ENCODE results near the gene BMP15. TPM values are rescaled to one million over a fixed set of nuclear protein-coding genes. Genes with fewer than 3 reads are reported as not detected.

BMP15 gene
- total and polyA plus RNA-seq, 2 donors (not counting 3 experiments of a cell fraction or from before 2014, with no cell fraction given), result not detected

DNA sequence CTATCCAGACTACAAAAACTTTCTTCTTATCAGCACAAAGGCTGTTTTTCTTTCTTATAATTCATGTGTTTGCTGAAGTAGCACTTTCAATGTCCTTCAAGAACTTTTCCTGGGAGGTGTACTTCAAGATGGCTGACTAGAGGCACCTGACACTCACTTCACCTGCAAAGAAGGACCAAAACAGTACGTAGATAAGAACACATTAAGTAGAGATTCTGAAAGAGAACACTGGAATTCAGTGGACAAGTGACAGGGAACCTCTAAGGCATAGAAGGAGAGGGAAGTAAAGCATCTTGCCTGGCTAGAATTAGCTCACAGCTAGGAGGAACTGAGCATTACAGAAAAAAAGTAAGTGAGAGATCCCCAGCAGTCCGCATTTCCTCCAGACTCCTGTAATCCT is 21.7 kb upstream of the BMP15 start:
- no peaks in the 10 kb centered on the region for H3K36me3 ChIP-seq (ENCODE audit: control insufficient read depth in 2 of 2, extremely low read depth in 1 of 2, insufficient read depth in 2 of 2, low read length in 2 of 2)
- no peak overlapping the region for H3K4me2 ChIP-seq (ENCODE audit: insufficient read depth, low read length)
- ChIA-PET POLR2A (no interaction called here), CTCF (interaction anchor here (0.6 to 1.5 kb wide), 3 partner anchors 15 to 142 kb away, joined by 3 to 5 read pairs (median 4); no protein-coding TSS in a partner anchor)
- BruUV-seq (replicated peaks), result no TSS peak
- intact Hi-C loops (cut with micrococcal nuclease) (no loop called here), dilution Hi-C loops (cut with MboI; ENCODE audit: extremely low pct_ligation_motif_present, low sequenced_read_pairs) (no loop called here)
- TF ChIP-seq POLR2AphosphoS5 (IDR thresholded peaks at IDR 0.05; ENCODE audit: insufficient read depth, low read depth, low read length), result no peak
- no peak for TF ChIP-seq FOS (IDR thresholded peaks at IDR 0.05; ENCODE audit: borderline replicate concordance, insufficient read depth, low read length)
- TF ChIP-seq, protein P1, sequence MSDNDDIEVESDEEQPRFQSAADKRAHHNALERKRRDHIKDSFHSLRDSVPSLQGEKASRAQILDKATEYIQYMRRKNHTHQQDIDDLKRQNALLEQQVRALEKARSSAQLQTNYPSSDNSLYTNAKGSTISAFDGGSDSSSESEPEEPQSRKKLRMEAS (IDR thresholded peaks at IDR 0.05; ENCODE audit: insufficient read depth, insufficient read length), result no peak
- no peak for TF ChIP-seq JUN (IDR thresholded peaks at IDR 0.05; ENCODE audit: borderline replicate concordance, insufficient read depth, insufficient read length, low read depth)
- TF ChIP-seq POLR2A (IDR thresholded peaks at IDR 0.05; ENCODE audit: low read depth, low read length), result no peak
- H3K27me3 ChIP-seq (ENCODE audit: control insufficient read depth in 2 of 2, insufficient read depth in 2 of 2, low read length in 2 of 2), result no peaks in the 10 kb centered on the region
- no peaks in the 10 kb centered on the region for H3K9me3 ChIP-seq (replicated peaks; ENCODE audit: control insufficient read depth, insufficient read depth, low read length)
- no peak overlapping the region for H3K9ac ChIP-seq (replicated peaks; ENCODE audit: extremely low read depth, insufficient read depth, low read length)
- H4K20me1 ChIP-seq (replicated peaks; ENCODE audit: control insufficient read depth, extremely low read depth, insufficient read depth, low read length), result no peaks in the 10 kb centered on the region
- H3K4me3 ChIP-seq (replicated peaks in 1 of 3; ENCODE audit: insufficient read depth in 1 of 3, low read depth in 1 of 3, low read length in 3 of 3), result no peak overlapping the region
- H3K79me2 ChIP-seq (ENCODE audit: control insufficient read depth, insufficient read depth, low read length), result no peaks in the 10 kb centered on the region
- no peaks in the 10 kb centered on the region for H3K4me1 ChIP-seq (ENCODE audit: control insufficient read depth, extremely low read depth, insufficient read depth, low read length)
- H3K27ac ChIP-seq (ENCODE audit: insufficient read depth, low read depth, low read length), result no peak overlapping the region
- DNase-seq (ENCODE audit: low read depth, low spot score) (no peak), FAIRE-seq (no peak)
- H3K9me1 ChIP-seq (replicated peaks; ENCODE audit: control insufficient read depth, extremely low read depth, insufficient read depth, low read length), result no peaks in the 10 kb centered on the region
- H2AFZ ChIP-seq (ENCODE audit: low read depth, low read length), result no peak overlapping the region

DNA sequence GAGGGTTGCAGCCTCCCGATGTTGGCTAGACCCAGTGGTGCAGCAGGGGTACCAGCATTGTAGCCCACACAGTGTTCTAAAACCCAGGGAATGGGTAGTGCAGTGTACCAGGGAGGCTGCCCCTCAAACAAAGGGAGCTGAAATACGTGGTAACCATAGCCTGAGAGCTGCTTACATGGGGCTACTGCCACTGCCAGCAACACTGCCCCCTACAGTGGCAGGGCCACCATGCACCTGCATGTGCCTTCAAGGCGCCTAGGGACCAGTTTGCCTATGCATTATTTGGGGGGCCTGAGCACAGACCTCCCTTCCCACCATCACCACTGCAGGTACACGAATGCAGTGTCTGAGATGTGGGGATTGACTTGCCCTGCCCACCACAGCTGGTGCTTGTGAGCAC is 21.0 kb upstream of the BMP15 start:
- FAIRE-seq (no peak), DNase-seq (ENCODE audit: low read depth, low spot score) (no peak)
- intact Hi-C loops (cut with micrococcal nuclease) (no loop called here), dilution Hi-C loops (cut with MboI; ENCODE audit: extremely low pct_ligation_motif_present, low sequenced_read_pairs) (no loop called here)
- H3K79me2 ChIP-seq (ENCODE audit: control insufficient read depth, insufficient read depth, low read length), result no peaks in the 10 kb centered on the region
- no peak overlapping the region for H3K4me2 ChIP-seq (ENCODE audit: insufficient read depth, low read length)
- no peak overlapping the region for H3K4me3 ChIP-seq (replicated peaks in 1 of 3; ENCODE audit: insufficient read depth in 1 of 3, low read depth in 1 of 3, low read length in 3 of 3)
- no peaks in the 10 kb centered on the region for H3K4me1 ChIP-seq (ENCODE audit: control insufficient read depth, extremely low read depth, insufficient read depth, low read length)
- POLR2A ChIA-PET, result no interaction called here
- TF ChIP-seq, protein P2, sequence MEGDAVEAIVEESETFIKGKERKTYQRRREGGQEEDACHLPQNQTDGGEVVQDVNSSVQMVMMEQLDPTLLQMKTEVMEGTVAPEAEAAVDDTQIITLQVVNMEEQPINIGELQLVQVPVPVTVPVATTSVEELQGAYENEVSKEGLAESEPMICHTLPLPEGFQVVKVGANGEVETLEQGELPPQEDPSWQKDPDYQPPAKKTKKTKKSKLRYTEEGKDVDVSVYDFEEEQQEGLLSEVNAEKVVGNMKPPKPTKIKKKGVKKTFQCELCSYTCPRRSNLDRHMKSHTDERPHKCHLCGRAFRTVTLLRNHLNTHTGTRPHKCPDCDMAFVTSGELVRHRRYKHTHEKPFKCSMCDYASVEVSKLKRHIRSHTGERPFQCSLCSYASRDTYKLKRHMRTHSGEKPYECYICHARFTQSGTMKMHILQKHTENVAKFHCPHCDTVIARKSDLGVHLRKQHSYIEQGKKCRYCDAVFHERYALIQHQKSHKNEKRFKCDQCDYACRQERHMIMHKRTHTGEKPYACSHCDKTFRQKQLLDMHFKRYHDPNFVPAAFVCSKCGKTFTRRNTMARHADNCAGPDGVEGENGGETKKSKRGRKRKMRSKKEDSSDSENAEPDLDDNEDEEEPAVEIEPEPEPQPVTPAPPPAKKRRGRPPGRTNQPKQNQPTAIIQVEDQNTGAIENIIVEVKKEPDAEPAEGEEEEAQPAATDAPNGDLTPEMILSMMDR (IDR thresholded peaks at IDR 0.05; ENCODE audit: extremely low read depth in 1 of 2, insufficient read depth in 1 of 2, low read depth in 1 of 2, low read length in 2 of 2), result no peak
- TF ChIP-seq, protein P1 (IDR thresholded peaks at IDR 0.05; ENCODE audit: insufficient read depth, insufficient read length), result no peak
- no peak for TF ChIP-seq GATA2 (IDR thresholded peaks at IDR 0.05; ENCODE audit: insufficient read depth, insufficient read length, low read depth, low read length)
- TF ChIP-seq EZH2 (IDR thresholded peaks at IDR 0.05; ENCODE audit: borderline replicate concordance, low read depth, low read length, severe bottlenecking), result no peak
- no peak for TF ChIP-seq POLR2AphosphoS5 (IDR thresholded peaks at IDR 0.05; ENCODE audit: insufficient read depth, low read depth, low read length)
- no peak for TF ChIP-seq FOS (IDR thresholded peaks at IDR 0.05; ENCODE audit: borderline replicate concordance, insufficient read depth, low read length)
- no peak for TF ChIP-seq POLR2A (IDR thresholded peaks at IDR 0.05; ENCODE audit: low read depth, low read length)
- TF ChIP-seq MYC (IDR thresholded peaks at IDR 0.05; ENCODE audit: low read depth, low read length), result no peak
- no peak for TF ChIP-seq JUN (IDR thresholded peaks at IDR 0.05; ENCODE audit: borderline replicate concordance, insufficient read depth, insufficient read length, low read depth)
- H3K36me3 ChIP-seq (ENCODE audit: control insufficient read depth in 2 of 2, extremely low read depth in 1 of 2, insufficient read depth in 2 of 2, low read length in 2 of 2), result no peaks in the 10 kb centered on the region
- CTCF ChIA-PET, result interaction anchor here (0.6 to 1.5 kb wide), 3 partner anchors 14 to 142 kb away, joined by 3 to 5 read pairs (median 4); no protein-coding TSS in a partner anchor
- H2AFZ ChIP-seq (ENCODE audit: low read depth, low read length), result no peak overlapping the region
- no peak overlapping the region for H3K27ac ChIP-seq (ENCODE audit: insufficient read depth, low read depth, low read length)
- no TSS peak for BruUV-seq (replicated peaks)
- no peak overlapping the region for H3K9ac ChIP-seq (replicated peaks; ENCODE audit: extremely low read depth, insufficient read depth, low read length)
- H3K9me1 ChIP-seq (replicated peaks; ENCODE audit: control insufficient read depth, extremely low read depth, insufficient read depth, low read length), result no peaks in the 10 kb centered on the region
- no peaks in the 10 kb centered on the region for H3K9me3 ChIP-seq (replicated peaks; ENCODE audit: control insufficient read depth, insufficient read depth, low read length)
- no peaks in the 10 kb centered on the region for H3K27me3 ChIP-seq (ENCODE audit: control insufficient read depth in 2 of 2, insufficient read depth in 2 of 2, low read length in 2 of 2)
- H4K20me1 ChIP-seq (replicated peaks; ENCODE audit: control insufficient read depth, extremely low read depth, insufficient read depth, low read length), result no peaks in the 10 kb centered on the region
